Kidney (tissue), 22 donors: ENCODE data around the gene METTL26. TPM values are rescaled to one million over a fixed set of nuclear protein-coding genes. Genes with fewer than 3 reads are reported as not detected.

ENCODE experiments used
- DNase-seq, 5 donors: peaks; one replicate each; pipeline ENCODE4 v3.0.0-alpha.2; 2013 to 2020
- FAIRE-seq: peaks from 2 replicates; lab custom pipeline; 2012; peaks lifted over from hg19 to GRCh38; lab: Jason Lieb, UNC
- H3K27ac ChIP-seq, 2 donors: one replicate each; pipeline ENCODE4 v1.7.0; 2013; ENCODE audit warnings: low read depth in 2 of 2, low read length in 2 of 2, inconsistent platforms in 1 of 2
- H3K27me3 ChIP-seq: one replicate; pipeline ENCODE4 v1.7.1; 2013; ENCODE audit warnings: low read length, inconsistent platforms; ENCODE audit not compliant: control insufficient read depth, insufficient read depth
- H3K36me3 ChIP-seq, 3 donors: one replicate each; pipeline versions ENCODE4 v1.7.0 to v1.7.1; 2013; ENCODE audit warnings: low read length in 3 of 3, control low read depth in 1 of 3, inconsistent platforms in 1 of 3; ENCODE audit not compliant: insufficient read depth in 3 of 3, control insufficient read depth in 2 of 3
- H3K4me1 ChIP-seq, 3 donors: one replicate each; pipeline versions ENCODE4 v1.7.0 to v1.7.1; 2013; ENCODE audit warnings: low read length in 3 of 3, inconsistent platforms in 1 of 3, low read depth in 1 of 3; ENCODE audit not compliant: control insufficient read depth in 2 of 3, insufficient read depth in 2 of 3
- H3K4me3 ChIP-seq, 3 donors: one replicate each; pipeline versions ENCODE4 v1.7.0 to v1.8.1; 2013; ENCODE audit warnings: low read length in 3 of 3, control low read depth in 1 of 3, inconsistent platforms in 1 of 3
- H3K9ac ChIP-seq, 3 donors: one replicate each; pipeline versions ENCODE4 v1.7.0 to v1.7.1; 2013; ENCODE audit warnings: low read length in 3 of 3, control low read depth in 1 of 3, inconsistent platforms in 1 of 3
- H3K9me3 ChIP-seq, 3 donors: one replicate each; pipeline versions ENCODE4 v1.7.0 to v1.7.1; 2013; ENCODE audit warnings: low read length in 3 of 3, control low read depth in 1 of 3, inconsistent platforms in 1 of 3; ENCODE audit not compliant: control insufficient read depth in 2 of 3, insufficient read depth in 1 of 3
- CTCF ChIP-seq: IDR thresholded peaks from 3 replicates; pipeline ENCODE4 v1.5.1; 2012; ENCODE audit warnings: mild to moderate bottlenecking, moderate library complexity, borderline replicate concordance; ENCODE audit not compliant: insufficient read depth; ENCODE audit errors: extremely low read depth
- intact Hi-C: fragments of 100-400 bp; cut with DNase I; formaldehyde crosslinking; loops from one replicate; pipeline ENCODE4 v1.11.1; 2022
- long read RNA-seq, 10 donors: library from polyadenylated mRNA in 1 of 10; unstranded in 1 of 10; transcript quantifications; one replicate each; pipeline ENCODE4 v2.0.0 and lab custom pipeline, GENCODE V29; 2021 to 2026
- polyA plus RNA-seq: library from polyadenylated mRNA; stranded (reverse); fragments of 350-450 nt; fragmentation: Illumina TruSeq; extraction: RNeasy Lipid Tissue Mini Kit (QIAGEN cat#74804); gene quantifications from one replicate; pipeline ENCODE4 v1.2.3, GENCODE V29; 2014; ENCODE audit warnings: low read depth, low replicate concordance; ENCODE audit not compliant: insufficient read depth
- total RNA-seq: library from RNA; stranded (reverse); fragmentation: NEBNext Ultra II Directional; extraction: Animal tissue kit (Norgen Biotek cat#: 25700); gene quantifications from one replicate; pipeline ENCODE4 v1.2.1, GENCODE V29; 2021
- donor health status: control.
- donor health status: control.
- donor health status: control.
- donor health status: control.
- donor health status: control.
- donor health status: DM: yes; HTN: yes; CAD: no.
- donor health status: Normal renal cell carcinoma (clear cell type).

Gene METTL26
- 44.2 TPM for total RNA-seq
- polyA plus RNA-seq: 183 TPM
- long read RNA-seq, donor 1, transcript METTL26-201 (6 exons, 794 nt): minor isoform, 9 of 39 reads
- long read RNA-seq, donor 1, transcript METTL26-205 (5 exons, 726 nt): major isoform, 14 of 39 reads
- long read RNA-seq, donor 1, partial matches to known transcripts: 0 of 39 reads
- long read RNA-seq, donor 1, other reads (novel, unspliced or antisense): 0 of 39 reads
- long read RNA-seq, donor 2, transcript METTL26-205 (5 exons, 726 nt): minor isoform, 10 of 45 reads
- long read RNA-seq, donor 2, transcript METTL26-201 (6 exons, 794 nt): major isoform, 22 of 45 reads
- long read RNA-seq, donor 2, partial matches to known transcripts: 0 of 45 reads
- long read RNA-seq, donor 2, other reads (novel, unspliced or antisense): 0 of 45 reads
- long read RNA-seq, donor 3, transcript METTL26-205 (5 exons, 726 nt): major isoform, 26 of 52 reads
- long read RNA-seq, donor 3, transcript METTL26-201 (6 exons, 794 nt): minor isoform, 18 of 52 reads
- long read RNA-seq, donor 3, partial matches to known transcripts: 0 of 52 reads
- long read RNA-seq, donor 3, other reads (novel, unspliced or antisense): 0 of 52 reads
- long read RNA-seq, donor 4, transcript METTL26-201 (6 exons, 794 nt): major isoform, 14 of 40 reads
- long read RNA-seq, donor 4, transcript METTL26-206 (3 exons, 1,710 nt): minor isoform, 5 of 40 reads
- long read RNA-seq, donor 4, transcript METTL26-205 (5 exons, 726 nt): minor isoform, 12 of 40 reads
- long read RNA-seq, donor 4, partial matches to known transcripts: 0 of 40 reads
- long read RNA-seq, donor 4, other reads (novel, unspliced or antisense): 0 of 40 reads
- long read RNA-seq, donor 5, partial matches to known transcripts: 0 of 3 reads
- long read RNA-seq, donor 5, other reads (novel, unspliced or antisense): 0 of 3 reads
- long read RNA-seq, donor 6, transcript METTL26-202 (3 exons, 544 nt): minor isoform, 11 of 149 reads
- long read RNA-seq, donor 6, transcript METTL26-204 (4 exons, 558 nt): minor isoform, 13 of 149 reads
- long read RNA-seq, donor 6, transcript METTL26-205 (5 exons, 726 nt): minor isoform, 35 of 149 reads
- long read RNA-seq, donor 6, transcript METTL26-201 (6 exons, 794 nt): major isoform, 47 of 149 reads
- long read RNA-seq, donor 6, partial matches to known transcripts: 26 of 149 reads
- long read RNA-seq, donor 6, other reads (novel, unspliced or antisense): 0 of 149 reads
- long read RNA-seq, donor 7, transcript METTL26-205 (5 exons, 726 nt): minor isoform, 9 of 35 reads
- long read RNA-seq, donor 7, transcript METTL26-201 (6 exons, 794 nt): major isoform, 11 of 35 reads
- long read RNA-seq, donor 7, transcript METTL26-206 (3 exons, 1,710 nt): minor isoform, 5 of 35 reads
- long read RNA-seq, donor 7, partial matches to known transcripts: 3 of 35 reads
- long read RNA-seq, donor 7, other reads (novel, unspliced or antisense): 2 of 35 reads
- long read RNA-seq, donor 8, transcript METTL26-205 (5 exons, 726 nt): minor isoform, 12 of 59 reads
- long read RNA-seq, donor 8, transcript METTL26-201 (6 exons, 794 nt): major isoform, 17 of 59 reads
- long read RNA-seq, donor 8, transcript METTL26-204 (4 exons, 558 nt): minor isoform, 8 of 59 reads
- long read RNA-seq, donor 8, partial matches to known transcripts: 10 of 59 reads
- long read RNA-seq, donor 8, other reads (novel, unspliced or antisense): 0 of 59 reads
- long read RNA-seq, donor 9, transcript METTL26-205 (5 exons, 726 nt): major isoform, 15 of 39 reads
- long read RNA-seq, donor 9, transcript METTL26-201 (6 exons, 794 nt): minor isoform, 8 of 39 reads
- long read RNA-seq, donor 9, partial matches to known transcripts: 0 of 39 reads
- long read RNA-seq, donor 9, other reads (novel, unspliced or antisense): 0 of 39 reads
- long read RNA-seq, donor 10, transcript METTL26-205 (5 exons, 726 nt): minor isoform, 8 of 26 reads
- long read RNA-seq, donor 10, transcript METTL26-201 (6 exons, 794 nt): major isoform, 9 of 26 reads
- long read RNA-seq, donor 10, partial matches to known transcripts: 0 of 26 reads
- long read RNA-seq, donor 10, other reads (novel, unspliced or antisense): 0 of 26 reads

GRCh38 chr16:636206-637080, at the start of gene METTL26:
Gene METTL26, minus strand, starts transcription at chr16:636305. Its CDS starts 15 bp downstream, at chr16:636290.
- peak within 1 kb of the TSS; percentile 99 for H3K27ac ChIP-seq
- intact Hi-C loops: no loop called here
- DNase-seq: peak; percentile 95 to 98 (median 96)
- H3K27me3 ChIP-seq: no peaks in the 10 kb centered on the region
- no peaks in the 10 kb centered on the region for H3K9me3 ChIP-seq
- peak; percentile 9 for TF ChIP-seq CTCF
- peak within 1 kb of the TSS; percentile 84 to 88 (median 86) for H3K4me3 ChIP-seq
- no peak for FAIRE-seq
- H3K9ac ChIP-seq: peak within 1 kb of the TSS; percentile 83 to 96 (median 91)
- H3K36me3 ChIP-seq: no peaks in the 10 kb centered on the region
- peaks cover 0 to 22% (median 0%) of the 10 kb centered on the region in 3 donors for H3K4me1 ChIP-seq

- no peaks in the 10 kb centered on the region for H3K9me3 ChIP-seq
- H3K36me3 ChIP-seq: peaks cover 5 to 22% (median 8%) of the 10 kb centered on the region in 3 donors
- no peaks in the 10 kb centered on the region for H3K27me3 ChIP-seq
- H3K9ac ChIP-seq: no peak overlapping the region
- H3K27ac ChIP-seq: no peak overlapping the region
- no peak for FAIRE-seq
- peaks cover 0 to 49% (median 12%) of the 10 kb centered on the region in 3 donors for H3K4me1 ChIP-seq
- DNase-seq: no peak
- TF ChIP-seq CTCF: no peak
- no peak overlapping the region for H3K4me3 ChIP-seq
- intact Hi-C loops: no loop called here
Observed at GRCh38 chr16:684961-685696, 49.0 kb upstream of the METTL26 start.
